Thyroid gland (tissue), 4 donors: Measurements from ENCODE around the gene MYH4.

ENCODE experiments used
- POLR2A ChIP-seq, 2 donors: fragments of 450-650 bp; IDR thresholded peaks; one replicate each; pipeline ENCODE4 v1.6.1; 2017; ENCODE audit warnings: antibody characterized with exemption in 2 of 2, mild to moderate bottlenecking in 2 of 2, moderate library complexity in 1 of 2
- TF ChIP-seq, protein P1 (sequence below), 6 experiments: fragments of 200-600 bp in 3 of 6; fragments of 450-650 bp in 3 of 6; sonication (generic) in 3 of 6; IDR thresholded peaks; one replicate each; pipeline ENCODE4 v1.5.1; 2016 to 2019; ENCODE audit warnings: antibody characterized with exemption in 6 of 6, mild to moderate bottlenecking in 2 of 6, inconsistent platforms in 1 of 6, moderate library complexity in 1 of 6

DNA sequence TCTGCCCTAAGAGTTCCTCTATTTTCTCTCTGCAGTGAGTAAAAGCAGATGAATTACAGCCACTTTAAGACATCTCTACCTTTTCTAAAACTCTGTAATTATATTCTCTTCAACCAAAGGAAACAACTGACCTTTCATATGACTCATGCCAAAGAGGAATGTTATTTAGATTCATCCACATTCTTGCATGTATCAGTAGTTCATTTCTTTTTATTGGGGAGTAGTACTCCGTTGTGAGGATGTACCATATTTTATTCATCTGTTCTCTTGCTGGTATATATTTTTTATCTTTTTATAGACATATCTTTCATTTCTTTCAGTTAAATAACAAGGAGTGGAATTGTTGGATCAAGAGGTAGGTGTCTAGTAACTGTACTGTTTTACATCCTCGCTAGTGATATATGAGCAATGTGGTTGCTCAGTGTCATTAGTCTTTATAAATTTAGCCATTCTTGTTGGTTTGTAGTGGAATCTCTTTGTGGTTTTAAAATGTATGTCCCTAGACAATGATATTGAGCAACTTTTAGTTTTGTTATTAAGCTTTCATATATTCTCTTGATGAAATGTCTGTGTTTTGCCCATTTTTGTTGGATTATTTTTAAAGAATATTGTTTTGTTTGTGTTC is 39.8 kb downstream of the MYH4 start:
- TF ChIP-seq, protein P1, sequence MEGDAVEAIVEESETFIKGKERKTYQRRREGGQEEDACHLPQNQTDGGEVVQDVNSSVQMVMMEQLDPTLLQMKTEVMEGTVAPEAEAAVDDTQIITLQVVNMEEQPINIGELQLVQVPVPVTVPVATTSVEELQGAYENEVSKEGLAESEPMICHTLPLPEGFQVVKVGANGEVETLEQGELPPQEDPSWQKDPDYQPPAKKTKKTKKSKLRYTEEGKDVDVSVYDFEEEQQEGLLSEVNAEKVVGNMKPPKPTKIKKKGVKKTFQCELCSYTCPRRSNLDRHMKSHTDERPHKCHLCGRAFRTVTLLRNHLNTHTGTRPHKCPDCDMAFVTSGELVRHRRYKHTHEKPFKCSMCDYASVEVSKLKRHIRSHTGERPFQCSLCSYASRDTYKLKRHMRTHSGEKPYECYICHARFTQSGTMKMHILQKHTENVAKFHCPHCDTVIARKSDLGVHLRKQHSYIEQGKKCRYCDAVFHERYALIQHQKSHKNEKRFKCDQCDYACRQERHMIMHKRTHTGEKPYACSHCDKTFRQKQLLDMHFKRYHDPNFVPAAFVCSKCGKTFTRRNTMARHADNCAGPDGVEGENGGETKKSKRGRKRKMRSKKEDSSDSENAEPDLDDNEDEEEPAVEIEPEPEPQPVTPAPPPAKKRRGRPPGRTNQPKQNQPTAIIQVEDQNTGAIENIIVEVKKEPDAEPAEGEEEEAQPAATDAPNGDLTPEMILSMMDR (IDR thresholded peaks at IDR 0.05): no peak
- TF ChIP-seq POLR2A (IDR thresholded peaks at IDR 0.05): no peak
